GM12864 (cell line): ENCODE results near the gene DNAJC1.

Source experiments
- DNase-seq: peaks from one replicate; pipeline ENCODE4 v3.0.0-alpha.2; 2011; ENCODE audit warnings: low read depth
- H3K4me3 ChIP-seq: 2 replicates; pipeline ENCODE4 v1.5.1; 2011; ENCODE audit warnings: mild to moderate bottlenecking, low read depth, low read length, control low read depth
- CTCF ChIP-seq: IDR thresholded peaks from 2 replicates; pipeline ENCODE4 v1.5.1; 2011; ENCODE audit warnings: low read depth, mild to moderate bottlenecking, moderate library complexity, low read length, control low read depth, inconsistent platforms; ENCODE audit errors: missing control alignments

Gene DNAJC1

GRCh38 chr10:21754410-21755011 lies 249.0 kb downstream of the DNAJC1 start:
- no peak overlapping the region for H3K4me3 ChIP-seq
- TF ChIP-seq CTCF = no peak
- DNase-seq = no peak

- no peak for DNase-seq
- H3K4me3 ChIP-seq = no peak overlapping the region
- no peak for TF ChIP-seq CTCF
Observed at GRCh38 chr10:21753497-21754270, 249.8 kb downstream of the DNAJC1 start.

- no peak for DNase-seq
- no peak overlapping the region for H3K4me3 ChIP-seq
- TF ChIP-seq CTCF = no peak
Observed at GRCh38 chr10:21751341-21752310, 251.9 kb downstream of the DNAJC1 start.

GRCh38 chr10:21750424-21750823 lies 253.1 kb downstream of the DNAJC1 start:
- DNase-seq = no peak
- no peak overlapping the region for H3K4me3 ChIP-seq
- no peak for TF ChIP-seq CTCF

- DNase-seq = no peak
- no peak for TF ChIP-seq CTCF
- H3K4me3 ChIP-seq = no peak overlapping the region
Observed at GRCh38 chr10:21749788-21750187, 253.7 kb downstream of the DNAJC1 start.

- no peak overlapping the region for H3K4me3 ChIP-seq
- no peak for DNase-seq
- TF ChIP-seq CTCF = no peak
Observed at GRCh38 chr10:21747809-21748208, 255.7 kb downstream of the DNAJC1 start.
